AG04450 (cell line): ENCODE measurements around the gene PTGIS. TPM values are rescaled to one million over a fixed set of nuclear protein-coding genes. Genes with fewer than 3 reads are reported as not detected.
A peak's percentile ranks its signal among the peaks of the same experiment; 100 is the strongest.

Experiments used
- CTCF ChIA-PET: fragments of 300-600, 350-600 bp; formaldehyde crosslinking; extraction: SDS; loops from one replicate; lab custom pipeline; 2022; ENCODE audit warnings: antibody characterized with exemption, inconsistent platforms; lab: Charles Lee
- POLR2A ChIA-PET: fragments of 350-600 bp; formaldehyde crosslinking; extraction: SDS; loops from one replicate; lab custom pipeline; 2021; ENCODE audit warnings: antibody characterized with exemption, inconsistent platforms; lab: Yijun Ruan, JAX
- DNase-seq: peaks from one replicate; pipeline ENCODE4 v3.0.0-alpha.2; 2011; ENCODE audit warnings: low read depth, low spot score
- H3K27ac ChIP-seq: one replicate; pipeline ENCODE4 v1.5.1; 2012; ENCODE audit warnings: low read depth, low read length, control low read depth
- H3K27me3 ChIP-seq: one replicate; pipeline ENCODE4 v1.6.0; 2012; ENCODE audit warnings: low read length; ENCODE audit not compliant: control insufficient read depth, insufficient read depth
- H3K4me3 ChIP-seq: 2 replicates; pipeline ENCODE4 v1.5.1; 2011; ENCODE audit warnings: mild to moderate bottlenecking, low read depth, low read length, control low read depth
- H3K9me3 ChIP-seq: 2 replicates; pipeline ENCODE4 v1.5.1; 2012; ENCODE audit warnings: low read length; ENCODE audit not compliant: control insufficient read depth, insufficient read depth
- CTCF ChIP-seq: IDR thresholded peaks from 2 replicates; pipeline ENCODE4 v1.5.1; 2011; ENCODE audit warnings: low read depth, low read length, control low read depth, inconsistent platforms
- polyA plus RNA-seq: library from polyadenylated mRNA; depleted of rRNA; stranded (reverse); fragments of >200 nt; gene quantifications from 2 replicates; pipeline ENCODE4 v1.2.3, GENCODE V29; 2011

Gene PTGIS
- polyA plus RNA-seq, 1 experiment = 8.1 TPM

GRCh38 chr20:49585585-49586245 is 17.8 kb upstream of the PTGIS start:
- DNase-seq = no peak
- Histone ChIP-seq H3K9me3 (peaks cover 4% of the 10 kb centered on the region; the same call in 1 of the 2 replicates), H3K27me3 (peaks cover 2% of the 10 kb centered on the region), H3K27ac (no peak overlapping the region), H3K4me3 (no peak overlapping the region)
- POLR2A ChIA-PET = no interaction called here
- CTCF ChIA-PET = interaction anchor here (0.7 to 1.1 kb wide), 2 partner anchors 23 to 989 kb away, joined by 4 to 7 read pairs; no protein-coding TSS in a partner anchor
- TF ChIP-seq CTCF = no peak

- ChIA-PET POLR2A (interaction anchor here (0.5 kb wide), 1 partner anchor 19 kb away, joined by 4 read pairs; no protein-coding TSS in a partner anchor), CTCF (interaction anchor here (0.6 to 1.2 kb wide), 4 partner anchors 17 to 51 kb away, joined by 3 read pairs; no protein-coding TSS in a partner anchor)
- DNase-seq = no peak
- Histone ChIP-seq H3K9me3 (peaks cover 4% of the 10 kb centered on the region; the same call in 1 of the 2 replicates), H3K27me3 (peaks cover 2% of the 10 kb centered on the region), H3K4me3 (no peak overlapping the region), H3K27ac (peak overlapping the region; percentile 65)
- no peak for TF ChIP-seq CTCF
Observed at GRCh38 chr20:49584418-49585382, 16.8 kb upstream of the PTGIS start.

GRCh38 chr20:49583669-49584417 is 15.9 kb upstream of the PTGIS start:
- POLR2A ChIA-PET = interaction anchor here (0.5 kb wide), 1 partner anchor 20 kb away, joined by 4 read pairs; no protein-coding TSS in a partner anchor
- Histone ChIP-seq H3K27ac (peak overlapping the region; percentile 65), H3K4me3 (no peak overlapping the region), H3K27me3 (no peaks in the 10 kb centered on the region), H3K9me3 (peaks cover 4% of the 10 kb centered on the region; the same call in 1 of the 2 replicates)
- DNase-seq = peak; percentile 88
- TF ChIP-seq CTCF = peak; percentile 12; the same call in 1 of the 2 replicates
- CTCF ChIA-PET = interaction anchor here (0.6 to 4.3 kb wide), 5 partner anchors 18 to 50 kb away, joined by 3 to 14 read pairs (median 3); no protein-coding TSS in a partner anchor

GRCh38 chr20:49583343-49583668 is 15.4 kb upstream of the PTGIS start:
- ChIA-PET CTCF (interaction anchor here (1.4 to 4.3 kb wide), 2 partner anchors 25 to 41 kb away, joined by 7 to 14 read pairs; no protein-coding TSS in a partner anchor), POLR2A (interaction anchor here (0.6 kb wide), 1 partner anchor 26 kb away, joined by 3 read pairs; no protein-coding TSS in a partner anchor)
- DNase-seq = no peak
- Histone ChIP-seq H3K9me3 (peaks cover 4% of the 10 kb centered on the region; the same call in 1 of the 2 replicates), H3K4me3 (no peak overlapping the region), H3K27ac (peak overlapping the region; percentile 47), H3K27me3 (peaks cover 3% of the 10 kb centered on the region)
- TF ChIP-seq CTCF = no peak
